Stomach (tissue), 4 donors: Measurements from ENCODE around the gene RPL41.
A peak's percentile ranks its signal among the peaks of the same experiment; 100 is the strongest.

Source experiments
- CTCF ChIP-seq, 7 experiments: fragments of 450-650 bp in 4 of 7; fragments of 200-600 bp in 3 of 7; sonication (generic) in 3 of 7; IDR thresholded peaks; one replicate each; pipeline ENCODE4 v1.5.1; 2016 to 2019; ENCODE audit warnings: antibody characterized with exemption in 7 of 7, control low read depth in 2 of 7, mild to moderate bottlenecking in 1 of 7
- EP300 ChIP-seq: sonication (generic); formaldehyde crosslinking; IDR thresholded peaks from one replicate; pipeline ENCODE4 v1.6.1; 2017; ENCODE audit warnings: antibody characterized with exemption
- POLR2AphosphoS5 ChIP-seq, 3 donors: sonication (generic); formaldehyde crosslinking; IDR thresholded peaks; one replicate each; pipeline ENCODE4 v1.6.1; 2016; ENCODE audit warnings: antibody characterized with exemption in 3 of 3

- TF ChIP-seq POLR2AphosphoS5 (IDR thresholded peaks at IDR 0.05), result peak; percentile 43 to 82 (median 76)
- no peak for TF ChIP-seq CTCF (IDR thresholded peaks at IDR 0.05)
- TF ChIP-seq EP300, result no peak
Measured at GRCh38 chr12:56158926-56159461, 42.6 kb downstream of the RPL41 start.
